Measurements from ENCODE around the gene EDRF1. TPM values are rescaled to one million over a fixed set of nuclear protein-coding genes. Genes with fewer than 3 reads are reported as not detected.

Gene EDRF1
- total RNA-seq, 1 donor from 2014 or later = 43.2 TPM

DNA sequence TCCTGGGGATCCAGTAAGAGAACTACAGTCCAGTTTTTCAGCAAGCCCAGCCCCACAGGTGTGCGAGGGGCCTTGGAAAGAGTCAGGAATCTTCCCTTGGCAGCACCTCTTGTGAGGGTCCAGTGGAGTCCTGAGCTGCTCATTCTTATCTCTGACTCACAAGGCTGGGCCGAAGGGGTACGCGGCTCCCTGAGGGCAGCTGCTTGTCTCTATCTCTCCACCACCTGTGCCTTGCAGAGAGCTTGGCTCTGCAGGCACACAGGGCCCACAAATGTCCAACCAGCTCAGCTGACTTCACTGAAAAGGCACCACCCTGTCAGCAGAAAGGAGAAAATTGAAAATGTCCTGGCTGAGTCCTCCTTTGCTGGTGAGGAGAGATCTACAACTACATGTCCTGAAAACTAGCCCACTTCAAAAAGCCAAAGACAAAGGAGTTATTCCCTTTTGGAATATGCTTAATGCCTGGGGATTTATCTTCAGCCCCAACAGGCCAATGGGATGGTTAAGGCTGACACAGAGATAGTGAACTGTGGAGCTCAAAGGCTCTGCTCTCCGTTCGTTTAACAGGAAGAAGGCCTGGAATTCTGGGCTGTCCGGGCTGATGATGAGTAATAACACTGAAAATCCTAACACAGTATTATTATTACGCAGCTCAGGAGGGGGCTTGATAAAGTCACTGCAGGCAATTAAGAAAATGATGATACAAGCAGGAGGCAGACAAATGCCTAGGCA lies 80.1 kb downstream of the EDRF1 start:
- Mint-ChIP-seq H3K27ac (no peak overlapping the region), H3K9me3 (no peaks in the 10 kb centered on the region), H3K36me3 (ENCODE audit: low read depth) (peaks cover 12% of the 10 kb centered on the region), H3K4me1 (no peaks in the 10 kb centered on the region), H3K27me3 (no peaks in the 10 kb centered on the region), H3K4me3 (no peak overlapping the region)
- DNase-seq = no peak
- intact Hi-C loops (cut with micrococcal nuclease) = no loop called here

GRCh38 chr10:125801574-125801973 lies 82.1 kb downstream of the EDRF1 start:
- Mint-ChIP-seq H3K4me3 (no peak overlapping the region), H3K36me3 (ENCODE audit: low read depth) (peaks cover 11% of the 10 kb centered on the region), H3K27ac (no peak overlapping the region), H3K9me3 (no peaks in the 10 kb centered on the region), H3K27me3 (no peaks in the 10 kb centered on the region), H3K4me1 (no peaks in the 10 kb centered on the region)
- intact Hi-C loops (cut with micrococcal nuclease) = no loop called here
- DNase-seq = no peak

DNA sequence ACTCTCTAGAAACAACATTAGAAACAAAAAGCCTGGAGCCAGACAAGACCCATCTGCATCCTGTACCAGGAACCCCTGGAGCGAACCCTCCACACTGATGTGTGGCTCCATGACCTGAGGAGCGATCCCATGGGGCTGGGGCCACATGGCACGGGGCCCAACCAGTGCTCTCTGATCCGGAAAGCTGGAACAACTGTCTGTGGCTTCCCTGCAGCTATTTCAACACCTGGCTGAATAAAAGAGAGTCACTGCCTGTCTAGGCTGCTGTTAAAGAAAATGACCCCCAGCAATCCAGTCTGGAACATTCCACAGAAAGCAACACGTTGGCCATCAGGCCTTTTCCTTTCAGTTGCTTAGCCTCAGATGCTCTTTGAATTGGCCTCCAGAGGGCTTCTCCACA lies 82.6 kb downstream of the EDRF1 start:
- Mint-ChIP-seq H3K36me3 (ENCODE audit: low read depth) (peaks cover 17% of the 10 kb centered on the region), H3K27me3 (no peaks in the 10 kb centered on the region), H3K9me3 (no peaks in the 10 kb centered on the region), H3K27ac (no peak overlapping the region), H3K4me1 (no peaks in the 10 kb centered on the region), H3K4me3 (no peak overlapping the region)
- intact Hi-C loops (cut with micrococcal nuclease) = no loop called here
- no peak for DNase-seq

GRCh38 chr10:125802739-125803138 lies 83.2 kb downstream of the EDRF1 start:
- Mint-ChIP-seq H3K36me3 (ENCODE audit: low read depth) (peaks cover 23% of the 10 kb centered on the region), H3K27ac (no peak overlapping the region), H3K4me3 (no peak overlapping the region), H3K4me1 (peaks cover 2% of the 10 kb centered on the region), H3K9me3 (no peaks in the 10 kb centered on the region), H3K27me3 (no peaks in the 10 kb centered on the region)
- intact Hi-C loops (cut with micrococcal nuclease) = no loop called here
- DNase-seq = no peak

GRCh38 chr10:125808047-125808446 lies 88.5 kb downstream of the EDRF1 start:
- Mint-ChIP-seq H3K27ac (no peak overlapping the region), H3K36me3 (ENCODE audit: low read depth) (peaks cover 35% of the 10 kb centered on the region), H3K27me3 (no peaks in the 10 kb centered on the region), H3K9me3 (peaks cover 3% of the 10 kb centered on the region), H3K4me1 (peaks cover 3% of the 10 kb centered on the region), H3K4me3 (no peak overlapping the region)
- intact Hi-C loops (cut with micrococcal nuclease) = no loop called here
- DNase-seq = no peak

DNA sequence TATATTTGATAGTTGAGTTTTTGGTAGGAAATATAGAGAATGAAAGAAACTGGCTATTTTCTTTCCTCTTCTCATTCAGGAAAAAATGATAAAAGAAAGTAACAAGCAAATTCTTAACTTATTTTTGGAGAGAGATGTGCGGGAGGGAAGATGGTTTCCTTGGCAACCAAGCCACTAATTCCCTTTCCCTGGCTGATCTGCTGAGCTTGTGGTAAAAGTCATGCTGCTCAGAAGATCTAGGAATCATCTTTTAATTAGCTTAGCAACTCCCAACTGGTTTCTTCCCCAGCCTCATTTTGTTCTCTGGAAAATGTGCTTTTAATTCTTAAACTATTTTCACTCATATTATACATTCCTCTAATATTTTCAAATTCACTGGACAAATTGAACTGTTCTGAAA lies 91.7 kb downstream of the EDRF1 start:
- DNase-seq = no peak
- no peak overlapping the region for H3K4me3 Mint-ChIP-seq
- H3K4me1 Mint-ChIP-seq = peaks cover 3% of the 10 kb centered on the region
- peaks cover 3% of the 10 kb centered on the region for H3K9me3 Mint-ChIP-seq
- intact Hi-C loops (cut with micrococcal nuclease) = no loop called here
- no peaks in the 10 kb centered on the region for H3K27me3 Mint-ChIP-seq
- peaks cover 57% of the 10 kb centered on the region for H3K36me3 Mint-ChIP-seq (ENCODE audit: low read depth)
- H3K27ac Mint-ChIP-seq = no peak overlapping the region

DNA sequence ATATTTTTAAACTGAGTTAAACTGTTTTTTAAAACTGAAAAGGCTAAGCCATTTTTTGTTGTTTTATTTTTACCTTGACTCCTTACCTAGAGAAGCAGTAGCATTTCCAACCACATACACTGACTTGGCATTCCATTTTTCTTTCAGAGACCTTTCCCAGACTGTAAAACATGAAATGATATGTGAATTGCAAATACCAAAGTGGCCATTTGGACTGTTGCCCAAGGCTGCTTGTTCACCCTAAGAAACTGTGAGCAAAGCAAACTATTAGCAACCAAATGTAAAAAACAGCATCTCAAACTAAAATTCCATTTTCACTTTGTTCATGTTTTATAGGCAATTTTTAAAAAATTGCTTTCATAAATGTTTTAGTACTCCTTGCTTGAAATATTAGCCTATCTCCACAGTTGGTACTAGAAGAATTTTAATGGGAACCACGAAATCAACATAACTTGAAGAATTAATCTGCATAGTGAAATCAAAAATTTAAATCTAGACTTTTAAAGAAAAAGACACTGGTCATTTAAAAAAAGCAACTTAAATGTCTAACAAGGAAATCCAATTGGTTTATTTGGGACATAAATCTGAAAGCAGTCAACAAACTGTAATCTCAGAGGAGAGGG lies 92.7 kb downstream of the EDRF1 start:
- intact Hi-C loops (cut with micrococcal nuclease) = no loop called here
- H3K27ac Mint-ChIP-seq = no peak overlapping the region
- peaks cover 4% of the 10 kb centered on the region for H3K4me1 Mint-ChIP-seq
- H3K27me3 Mint-ChIP-seq = no peaks in the 10 kb centered on the region
- H3K9me3 Mint-ChIP-seq = peaks cover 3% of the 10 kb centered on the region
- DNase-seq = no peak
- H3K36me3 Mint-ChIP-seq (ENCODE audit: low read depth) = peaks cover 48% of the 10 kb centered on the region
- no peak overlapping the region for H3K4me3 Mint-ChIP-seq

Other genes with a start within 250 kb of the EDRF1 start
- gene TEX36, start 36.5 kb upstream of the EDRF1 start, total RNA-seq = not detected in 2 replicates
- 0.14 TPM in 1 of 2 replicates, not detected in the other for gene MMP21, start 56.1 kb downstream of the EDRF1 start, total RNA-seq
- gene UROS, start 103.5 kb downstream of the EDRF1 start, total RNA-seq = 50.6 and 53.8 TPM in 2 replicates
- 135 and 143 TPM in 2 replicates for gene BCCIP, start 103.8 kb downstream of the EDRF1 start, total RNA-seq
- 14.0 and 17.0 TPM in 2 replicates for gene DHX32, start 161.6 kb downstream of the EDRF1 start, total RNA-seq
- gene FANK1, start 176.9 kb downstream of the EDRF1 start, total RNA-seq = 0.38 TPM in 1 of 2 replicates, not detected in the other